HCT116 (cell line): ENCODE results near the gene APIP. TPM values are rescaled to one million over a fixed set of nuclear protein-coding genes. Genes with fewer than 3 reads are reported as not detected.

Experiments used
- ATAC-seq: fragments of 200-7000 bp; cut with Tn5 transposase; 2 replicates; pipeline ENCODE4 v1.9.1; 2020; ENCODE audit warnings: mild to moderate bottlenecking, moderate library complexity
- BruUV-seq: library from RNA; stranded (reverse); fragments of 400-500 nt; replicated peaks from 2 replicates; lab custom pipeline; 2021; lab: Mats Ljungman, UMichigan
- CTCF ChIA-PET: fragments of 300-600 bp; sonication (Branson Sonifier 250); formaldehyde crosslinking; loops from one replicate; lab custom pipeline; 2021; ENCODE audit warnings: antibody characterized with exemption; lab: Charles Lee
- POLR2A ChIA-PET: fragments of 300-600, 350-600 bp; sonication (Branson Sonifier 250); formaldehyde crosslinking; loops from one replicate; lab custom pipeline; 2021; ENCODE audit warnings: antibody characterized with exemption; lab: Charles Lee
- RAD21 ChIA-PET, 2 experiments: fragments of 300-600 bp; sonication (Branson Sonifier 250); formaldehyde crosslinking; loops; one replicate each; lab custom pipeline; 2023; ENCODE audit warnings: low total read pairs in 2 of 2; ENCODE audit not compliant: uncharacterized antibody in 2 of 2, unreplicated experiment in 2 of 2, low non-redundant PET in 1 of 2; lab: Charles Lee
- DNase-seq: peaks from one replicate; pipeline ENCODE4 v3.0.0-alpha.2; 2010; ENCODE audit warnings: low read depth, low spot score
- H2AFZ ChIP-seq: fragments of 200-600 bp; shearing (Covaris generic), sonication (generic); 2 replicates; pipeline ENCODE4 v1.6.1; 2017; ENCODE audit warnings: low read depth, mixed run types, mixed read lengths, antibody characterized with exemption, low read length; ENCODE audit not compliant: poor library complexity, severe bottlenecking
- H3K27ac ChIP-seq: 2 replicates; pipeline ENCODE4 v1.5.1; 2012; ENCODE audit warnings: low read depth, low read length
- H3K27me3 ChIP-seq: fragments of 200-600 bp; sonication (generic); 2 replicates; pipeline ENCODE4 v1.6.1; 2016; ENCODE audit warnings: mixed run types, low read length, mixed read lengths; ENCODE audit not compliant: insufficient read depth
- H3K36me3 ChIP-seq, 2 experiments: fragments of 200-500 bp in 1 of 2; fragments of 200-600 bp in 1 of 2; sonication (Bioruptor generic) in 1 of 2; sonication (generic) in 1 of 2; 2 replicates each; pipeline versions ENCODE4 v1.5.1 to v1.6.1; 2014 to 2016; ENCODE audit warnings: low read length in 2 of 2, inconsistent platforms in 1 of 2, mixed read lengths in 1 of 2, mixed run types in 1 of 2; ENCODE audit not compliant: insufficient read depth in 2 of 2, control insufficient read depth in 1 of 2
- H3K4me1 ChIP-seq, 2 experiments: fragments of 200-600 bp in 1 of 2; sonication (generic) in 1 of 2; 2 replicates each; pipeline versions ENCODE4 v1.5.1 to v1.6.1; 2012 to 2017; ENCODE audit warnings: low read length in 2 of 2, inconsistent platforms in 1 of 2, mild to moderate bottlenecking in 1 of 2, mixed read lengths in 1 of 2, mixed run types in 1 of 2, moderate library complexity in 1 of 2; ENCODE audit not compliant: insufficient read depth in 2 of 2, control insufficient read depth in 1 of 2
- H3K4me2 ChIP-seq: fragments of 200-600 bp; sonication (generic); 2 replicates; pipeline ENCODE4 v1.6.1; 2017; ENCODE audit warnings: mixed run types, low read length, mixed read lengths
- H3K4me3 ChIP-seq, 2 experiments: fragments of 200-600 bp in 1 of 2; sonication (generic) in 1 of 2; replicated peaks in 1 of 2; 2 replicates each; pipeline ENCODE4 v1.5.1; 2011 to 2016; ENCODE audit warnings: low read length in 2 of 2, control low read depth in 1 of 2, low read depth in 1 of 2, mild to moderate bottlenecking in 1 of 2, mixed read lengths in 1 of 2, mixed run types in 1 of 2
- H3K79me2 ChIP-seq: fragments of 200-600 bp; sonication (generic); 2 replicates; pipeline ENCODE4 v1.6.1; 2017; ENCODE audit warnings: mild to moderate bottlenecking, mixed run types, low read length, moderate library complexity, mixed read lengths; ENCODE audit not compliant: insufficient read depth
- H3K9ac ChIP-seq: fragments of 200-600 bp; sonication (generic); 2 replicates; pipeline ENCODE4 v1.6.1; 2016; ENCODE audit warnings: low read length, mixed read lengths
- H3K9me2 ChIP-seq: fragments of 200-600 bp; sonication (generic), shearing (Covaris generic); 2 replicates; pipeline ENCODE4 v1.6.1; 2017; ENCODE audit warnings: mixed run types, mild to moderate bottlenecking, moderate library complexity; ENCODE audit not compliant: insufficient read depth
- H3K9me3 ChIP-seq, 2 experiments: fragments of 200-500 bp in 1 of 2; fragments of 200-600 bp in 1 of 2; sonication (Bioruptor generic) in 1 of 2; sonication (generic) in 1 of 2; 2 replicates each; pipeline ENCODE4 v1.6.1; 2014 to 2017; ENCODE audit warnings: low read length in 2 of 2, mixed read lengths in 2 of 2, inconsistent platforms in 1 of 2, low read depth in 1 of 2, mild to moderate bottlenecking in 1 of 2, mixed run types in 1 of 2, moderate library complexity in 1 of 2; ENCODE audit not compliant: control insufficient read depth in 1 of 2, insufficient read depth in 1 of 2
- H4K20me1 ChIP-seq: fragments of 200-600 bp; sonication (generic), shearing (Covaris generic); 2 replicates; pipeline ENCODE4 v1.6.1; 2017; ENCODE audit warnings: mixed run types, mild to moderate bottlenecking, moderate library complexity; ENCODE audit not compliant: insufficient read depth
- EGR1 ChIP-seq: IDR thresholded peaks from 2 replicates; pipeline ENCODE4 v1.6.1; 2012; ENCODE audit warnings: low read depth
- ELF1 ChIP-seq: IDR thresholded peaks from 2 replicates; pipeline ENCODE4 v1.6.1; 2012; ENCODE audit warnings: low read depth, borderline replicate concordance
- FOSL1 ChIP-seq: IDR thresholded peaks from 2 replicates; pipeline ENCODE4 v1.6.1; 2012; ENCODE audit warnings: low read depth
- JUND ChIP-seq: IDR thresholded peaks from 2 replicates; pipeline ENCODE4 v1.6.1; 2012
- POLR2A ChIP-seq: IDR thresholded peaks from 2 replicates; pipeline ENCODE4 v1.7.0; 2011; ENCODE audit warnings: borderline replicate concordance; ENCODE audit not compliant: insufficient read depth, insufficient read length; ENCODE audit errors: extremely low read depth
- RAD21 ChIP-seq: IDR thresholded peaks from 2 replicates; pipeline ENCODE4 v1.6.1; 2012; ENCODE audit warnings: low read depth, mild to moderate bottlenecking
- SP1 ChIP-seq: IDR thresholded peaks from 2 replicates; pipeline ENCODE4 v1.6.1; 2012; ENCODE audit warnings: low read depth
- SRF ChIP-seq: IDR thresholded peaks from 2 replicates; pipeline ENCODE4 v1.6.1; 2012; ENCODE audit warnings: low read depth
- YY1 ChIP-seq: IDR thresholded peaks from 2 replicates; pipeline ENCODE4 v1.6.1; 2011; ENCODE audit warnings: low read length, low read depth, moderate library complexity, mild to moderate bottlenecking; ENCODE audit not compliant: insufficient replicate concordance; ENCODE audit errors: extremely low read depth
- ZBTB33 ChIP-seq: IDR thresholded peaks from 2 replicates; pipeline ENCODE4 v1.6.1; 2011; ENCODE audit warnings: mild to moderate bottlenecking, low read length, moderate library complexity; ENCODE audit not compliant: insufficient replicate concordance; ENCODE audit errors: extremely low read depth
- ZFX ChIP-seq: fragments of 450-650 bp; IDR thresholded peaks from 2 replicates; pipeline ENCODE4 v1.6.1; 2017
- ZNF274 ChIP-seq: fragments of 200-500 bp; sonication (Bioruptor generic); IDR thresholded peaks from 2 replicates; pipeline ENCODE4 v1.6.1; 2014; ENCODE audit warnings: mild to moderate bottlenecking, low read depth, low read length, inconsistent platforms
- intact Hi-C: fragments of 100-400 bp; cut with micrococcal nuclease; formaldehyde crosslinking; loops from 2 replicates; pipeline ENCODE4 v1.10.0; 2022
- total RNA-seq: library from RNA; stranded (reverse); gene quantifications from one replicate; pipeline ENCODE4 v1.2.1, GENCODE V29; 2021; ENCODE audit not compliant: unreplicated experiment
- TF ChIP-seq, protein P1 (sequence below), 3 experiments: fragments of 200-600 bp in 1 of 3; sonication (generic) in 1 of 3; IDR thresholded peaks in 2 of 3; conservative IDR thresholded peaks in 1 of 3; 2 replicates each; pipeline ENCODE4 v1.5.1; 2012 to 2017; ENCODE audit warnings: low read depth in 2 of 3, low read length in 2 of 3, antibody characterized with exemption in 1 of 3, borderline replicate concordance in 1 of 3, control low read depth in 1 of 3, mild to moderate bottlenecking in 1 of 3, mixed read lengths in 1 of 3, mixed run types in 1 of 3, moderate library complexity in 1 of 3; ENCODE audit not compliant: insufficient read depth in 1 of 3

The APIP gene
- total RNA-seq, 1 experiment from 2014 or later = 41.2 TPM

DNA sequence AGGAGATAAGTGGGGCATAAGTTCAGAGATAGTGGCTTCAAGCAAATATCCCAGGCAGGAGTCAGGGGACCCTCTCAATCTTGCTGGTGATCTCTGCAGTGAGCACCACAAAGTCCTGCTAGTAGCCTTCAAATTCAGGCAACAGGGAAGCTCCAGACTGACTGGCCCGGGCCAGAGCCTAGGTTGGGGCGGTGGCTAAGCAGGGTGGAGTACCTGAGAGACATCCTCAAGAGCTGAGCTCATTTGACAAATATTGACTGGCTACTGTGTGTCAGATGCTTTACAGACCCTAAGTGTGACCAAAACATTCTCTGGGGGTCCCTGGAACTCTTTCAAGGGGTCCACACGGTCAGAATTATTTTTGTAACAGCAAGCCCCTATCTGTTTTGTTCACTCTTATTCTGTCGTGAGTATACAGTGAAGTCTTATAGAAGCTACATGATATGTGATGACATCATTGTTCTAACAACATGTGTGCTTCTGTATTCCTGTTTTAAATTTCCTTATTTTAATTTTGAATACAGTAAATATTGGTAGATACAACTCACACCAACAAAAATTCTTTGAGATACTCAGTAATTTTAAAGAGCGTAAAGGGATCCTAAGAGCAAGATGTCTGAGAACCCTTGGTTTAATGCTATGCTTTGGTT, 71.6 kb downstream of the APIP start:
- CTCF ChIA-PET = no interaction called here
- no peak for TF ChIP-seq ZNF274
- TF ChIP-seq FOSL1 = no peak
- no peak for TF ChIP-seq POLR2A
- no peak for TF ChIP-seq YY1
- no peak for TF ChIP-seq RAD21
- TF ChIP-seq JUND = no peak
- TF ChIP-seq ZBTB33 = no peak
- no peak for TF ChIP-seq ZFX
- TF ChIP-seq SP1 = no peak
- no peak for TF ChIP-seq EGR1
- TF ChIP-seq, protein P1, sequence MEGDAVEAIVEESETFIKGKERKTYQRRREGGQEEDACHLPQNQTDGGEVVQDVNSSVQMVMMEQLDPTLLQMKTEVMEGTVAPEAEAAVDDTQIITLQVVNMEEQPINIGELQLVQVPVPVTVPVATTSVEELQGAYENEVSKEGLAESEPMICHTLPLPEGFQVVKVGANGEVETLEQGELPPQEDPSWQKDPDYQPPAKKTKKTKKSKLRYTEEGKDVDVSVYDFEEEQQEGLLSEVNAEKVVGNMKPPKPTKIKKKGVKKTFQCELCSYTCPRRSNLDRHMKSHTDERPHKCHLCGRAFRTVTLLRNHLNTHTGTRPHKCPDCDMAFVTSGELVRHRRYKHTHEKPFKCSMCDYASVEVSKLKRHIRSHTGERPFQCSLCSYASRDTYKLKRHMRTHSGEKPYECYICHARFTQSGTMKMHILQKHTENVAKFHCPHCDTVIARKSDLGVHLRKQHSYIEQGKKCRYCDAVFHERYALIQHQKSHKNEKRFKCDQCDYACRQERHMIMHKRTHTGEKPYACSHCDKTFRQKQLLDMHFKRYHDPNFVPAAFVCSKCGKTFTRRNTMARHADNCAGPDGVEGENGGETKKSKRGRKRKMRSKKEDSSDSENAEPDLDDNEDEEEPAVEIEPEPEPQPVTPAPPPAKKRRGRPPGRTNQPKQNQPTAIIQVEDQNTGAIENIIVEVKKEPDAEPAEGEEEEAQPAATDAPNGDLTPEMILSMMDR (IDR thresholded peaks at IDR 0.05 in 2 of 3, conservative IDR thresholded peaks at IDR 0.05 in 1 of 3; ENCODE audit: borderline replicate concordance in 1 of 3, insufficient read depth in 1 of 3, low read depth in 2 of 3, low read length in 2 of 3) = no peak
- no peak for TF ChIP-seq SRF
- TF ChIP-seq ELF1 = no peak
- no peaks in the 10 kb centered on the region for H3K36me3 ChIP-seq
- H4K20me1 ChIP-seq = no peaks in the 10 kb centered on the region
- POLR2A ChIA-PET = no interaction called here
- H3K4me3 ChIP-seq = no peak overlapping the region
- H3K4me1 ChIP-seq = no peaks in the 10 kb centered on the region
- no peak for ATAC-seq
- no peak overlapping the region for H3K4me2 ChIP-seq
- no peaks in the 10 kb centered on the region for H3K9me2 ChIP-seq
- no peaks in the 10 kb centered on the region for H3K27me3 ChIP-seq
- H3K27ac ChIP-seq = no peak overlapping the region
- intact Hi-C loops = no loop called here
- RAD21 ChIA-PET = no interaction called here
- no TSS peak for BruUV-seq
- no peak overlapping the region for H2AFZ ChIP-seq
- no peak overlapping the region for H3K9ac ChIP-seq
- no peak for DNase-seq
- H3K9me3 ChIP-seq = no peaks in the 10 kb centered on the region
- no peaks in the 10 kb centered on the region for H3K79me2 ChIP-seq
